ENCODE results near the gene FAM133A.

The FAM133A gene

DNA sequence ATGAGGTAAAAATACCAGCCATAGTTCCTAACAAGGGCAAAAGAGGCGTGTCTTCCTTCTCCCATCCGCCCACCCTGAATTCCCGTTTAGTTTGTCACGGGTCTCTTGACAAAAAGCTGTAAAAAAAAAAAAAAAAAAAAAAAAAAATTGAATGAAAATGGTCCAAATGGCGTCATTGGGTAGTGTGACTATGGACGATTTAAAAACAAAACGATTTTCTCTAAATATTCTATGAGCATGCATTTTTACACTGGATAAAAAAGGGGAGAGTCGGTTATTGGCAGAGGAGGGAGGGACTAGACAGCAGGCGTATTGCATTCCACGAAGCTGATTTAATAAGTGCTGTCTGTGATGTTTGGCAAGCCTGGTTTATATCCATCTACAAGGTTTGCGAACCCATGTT is at the start of gene FAM133A:
Gene FAM133A (plus strand): TSS at position 338 of the 403 bp plus-strand sequence. CDS start 35,214 bp downstream, outside the sequence.
- peak; percentile 54 to 56 for DNase-seq

DNA sequence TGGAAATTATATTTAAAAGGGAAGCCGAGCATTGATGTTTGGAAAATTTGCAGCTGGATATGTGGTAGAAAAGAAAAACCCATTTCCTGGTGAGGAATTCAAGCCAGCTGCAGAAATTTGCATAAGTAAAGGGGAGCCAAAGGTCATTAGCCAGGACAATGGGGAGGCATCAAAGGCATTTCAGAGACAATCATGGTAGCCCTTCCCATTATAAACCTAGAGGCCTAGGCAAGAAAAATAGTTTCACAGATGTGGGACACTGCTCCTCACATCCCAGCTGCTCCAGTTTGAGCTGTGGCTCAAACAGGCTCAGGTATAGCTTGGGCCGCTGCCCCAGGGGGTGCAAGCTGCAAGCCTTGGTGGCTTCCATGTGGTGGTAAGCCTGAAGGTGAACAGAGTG is 36.4 kb upstream of the FAM133A start:
- no peak for DNase-seq

DNA sequence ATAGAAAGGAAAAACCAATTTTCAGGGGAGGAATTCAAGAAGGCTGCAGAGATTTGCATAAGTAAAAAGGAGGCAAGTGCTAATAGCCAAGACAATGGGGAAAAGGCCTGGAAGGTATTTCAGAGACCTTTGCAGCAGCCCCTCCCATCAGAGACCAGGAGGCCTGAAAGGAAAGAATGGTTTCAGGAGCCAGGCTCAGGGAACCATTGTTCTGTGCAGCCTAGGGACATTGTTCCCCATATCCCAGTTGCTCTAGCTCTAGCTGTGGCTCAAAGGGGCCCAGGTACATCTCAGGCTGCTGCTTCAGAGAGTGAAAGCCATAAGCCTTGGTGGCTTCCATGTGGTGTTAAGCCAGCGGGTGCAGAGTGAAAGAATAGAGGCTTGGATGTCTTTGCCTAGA is 24.6 kb upstream of the FAM133A start:
- no peak for DNase-seq

DNA sequence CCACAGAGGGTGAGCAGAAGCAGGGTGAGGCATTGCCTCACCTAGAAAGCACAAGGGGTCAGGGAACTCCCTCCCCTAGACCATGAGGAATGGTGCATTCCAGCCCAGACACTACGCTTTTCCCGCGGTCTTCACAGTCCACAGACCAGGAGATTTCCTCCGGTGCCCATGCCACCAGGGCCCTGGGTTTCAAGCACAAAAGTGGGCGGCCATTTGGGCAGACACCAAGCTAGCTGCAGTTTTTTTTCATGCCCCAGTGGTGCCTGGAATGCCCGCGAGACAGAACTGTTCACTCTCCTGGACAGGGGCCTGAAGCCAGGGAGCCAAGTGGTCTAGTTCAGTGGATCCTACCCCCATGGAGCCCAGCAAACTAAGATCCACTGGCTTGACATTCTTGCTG is 13.4 kb upstream of the FAM133A start:
- no peak for DNase-seq

DNA sequence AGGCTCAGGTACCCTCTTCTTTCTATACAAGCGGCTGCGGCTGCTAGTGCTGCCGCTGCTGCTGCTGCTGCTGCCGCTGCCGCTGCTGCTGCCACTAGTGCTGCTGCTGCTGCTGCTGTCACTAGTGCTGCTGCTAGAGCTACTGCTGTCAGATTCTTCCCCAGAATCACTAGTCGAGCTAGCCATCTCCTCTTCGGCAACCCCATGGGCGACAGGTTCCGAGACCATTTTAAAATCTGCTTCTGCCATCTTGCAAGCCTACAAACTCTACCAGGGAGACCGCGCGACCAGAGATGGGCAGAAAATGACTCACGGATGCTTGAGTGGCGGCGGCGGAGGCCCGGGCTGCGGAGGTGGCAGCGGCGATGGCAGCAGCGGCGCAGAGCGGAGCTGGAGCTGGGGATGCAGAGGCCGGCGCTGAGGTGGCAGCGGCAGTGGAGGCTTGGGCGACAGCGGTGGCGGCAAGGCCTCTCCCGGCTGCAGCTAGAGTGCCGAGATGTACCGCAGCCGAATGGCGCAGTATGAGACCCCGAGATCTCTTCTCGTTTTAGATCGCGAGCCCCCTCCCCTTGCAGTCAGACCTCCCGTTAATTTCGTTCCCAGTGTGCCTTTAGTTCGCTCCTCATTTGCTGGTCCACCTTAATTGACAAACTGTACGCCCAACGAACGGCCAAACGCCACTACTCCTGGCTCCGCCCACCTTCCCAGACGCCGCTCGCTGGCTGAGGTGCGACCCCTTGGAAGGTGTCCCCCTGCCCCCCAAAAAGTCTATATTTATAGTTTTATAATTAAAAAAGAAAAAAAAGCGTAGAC is 744 bp upstream of the FAM133A start, which contains the start of gene NAP1L3:
Gene NAP1L3 (minus strand): TSS at position 523 of the 813 bp plus-strand sequence. CDS start 274 bp downstream, at position 249.
- peak; percentile 81 to 91 for DNase-seq

DNA sequence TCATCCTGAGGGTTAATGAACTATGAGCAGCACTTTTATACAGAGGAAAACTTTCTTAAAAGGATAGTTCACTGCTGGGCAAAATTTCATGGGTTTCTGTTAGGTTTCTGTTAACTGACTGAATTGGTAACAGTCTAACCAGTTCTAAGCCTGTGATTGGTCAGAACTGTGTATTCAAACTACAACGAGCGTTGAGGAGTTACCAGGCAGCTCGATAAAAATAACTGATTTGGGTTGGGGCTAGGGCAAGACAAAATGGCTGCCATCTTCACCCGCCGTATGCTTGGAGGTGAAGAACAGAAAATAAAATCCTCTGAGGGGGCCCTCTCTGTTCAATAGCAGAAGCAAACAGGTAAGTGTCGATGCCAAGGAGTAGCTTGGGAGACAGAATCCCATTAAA is 22.0 kb downstream of the FAM133A start:
- DNase-seq: no peak

DNA sequence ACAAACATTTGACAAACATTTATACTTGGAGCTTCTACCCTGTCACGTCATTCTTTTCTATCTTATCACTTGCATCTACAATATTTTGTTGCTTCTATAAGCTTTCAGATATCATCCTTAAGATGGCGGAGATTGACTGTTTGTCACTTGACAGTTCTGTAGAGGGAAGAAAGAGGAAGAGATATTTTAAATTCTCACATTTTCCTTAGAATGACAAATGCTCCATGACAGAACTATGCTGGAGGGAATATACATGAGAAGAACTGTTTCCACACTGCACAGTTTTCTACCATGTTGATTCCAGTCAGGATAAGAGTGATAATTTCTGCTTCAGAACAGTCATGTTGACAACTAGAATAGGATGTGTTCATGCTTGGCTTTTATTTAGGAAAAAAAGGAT is 29.7 kb downstream of the FAM133A start:
- DNase-seq: no peak

DNA sequence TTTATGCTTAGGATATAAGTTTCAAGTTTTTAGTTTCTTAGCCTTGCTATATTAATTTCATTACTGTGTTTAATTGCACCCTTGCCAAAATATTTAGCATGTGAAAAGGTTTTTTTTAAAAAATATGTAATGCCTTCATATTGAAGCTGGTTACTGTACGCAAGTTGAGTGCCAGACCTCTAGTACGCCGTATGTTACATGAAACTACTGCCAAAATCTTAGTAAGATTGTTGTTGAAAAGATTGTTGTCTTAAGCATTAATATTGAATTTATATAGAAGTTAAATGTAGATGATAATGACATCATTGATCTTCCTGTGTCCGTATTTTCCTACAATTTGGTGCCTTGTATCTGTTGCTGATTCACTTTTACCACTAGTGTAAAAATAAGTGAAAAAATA is 37.1 kb downstream of the FAM133A start:
- DNase-seq: no peak

DNA sequence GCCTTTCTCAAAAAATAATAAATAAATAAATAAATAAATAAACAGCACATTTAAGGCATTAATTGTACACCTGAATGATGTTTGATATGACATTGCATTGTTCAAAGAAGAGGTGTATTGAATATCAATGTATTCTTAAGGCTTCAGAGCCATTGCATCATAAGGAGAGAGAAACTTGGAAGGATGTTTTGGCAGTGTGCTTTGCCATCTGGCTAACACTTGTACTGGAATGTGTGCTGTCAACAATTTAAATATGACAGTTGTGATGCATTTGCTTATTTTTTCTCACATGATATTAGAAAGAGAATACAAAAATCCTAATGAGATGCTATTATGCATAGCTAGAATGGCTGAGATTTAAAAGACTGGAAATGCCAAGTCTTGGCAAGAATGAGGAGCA is 67.8 kb downstream of the FAM133A start:
- DNase-seq: no peak

DNA sequence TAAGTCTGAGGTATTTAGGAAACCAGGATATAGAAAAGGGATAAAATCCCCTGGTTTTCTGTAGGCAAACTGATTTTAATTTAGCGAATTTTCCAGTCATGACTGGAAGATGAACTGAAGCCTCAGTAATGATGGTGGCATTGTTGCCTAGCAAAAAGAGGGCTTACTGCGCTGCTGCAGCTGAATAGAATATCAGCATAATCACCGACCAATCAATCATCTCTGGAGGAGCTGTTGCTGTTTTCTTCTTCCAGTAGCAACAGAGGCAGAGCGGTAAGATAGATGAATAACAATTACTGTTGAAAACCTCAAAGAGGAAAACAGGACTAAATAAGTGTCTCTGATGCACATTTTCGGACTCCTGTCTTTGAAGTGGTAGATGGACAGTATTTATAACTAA is 86.2 kb downstream of the FAM133A start:
- DNase-seq: no peak

Data from NCI-H2081 (cell line).